HepG2 (cell line): ENCODE data around the gene IER5L. TPM values are rescaled to one million over a fixed set of nuclear protein-coding genes. Genes with fewer than 3 reads are reported as not detected.

Experiments used
- ATAC-seq: fragments of 200-7000 bp; cut with Tn5 transposase; 3 replicates; pipeline ENCODE4 v1.9.1; 2020; ENCODE audit warnings: mild to moderate bottlenecking, moderate library complexity
- BruUV-seq: library from RNA; stranded (reverse); fragments of 400-500 nt; replicated peaks from 2 replicates; lab custom pipeline; 2021; lab: Mats Ljungman, UMichigan
- CTCF ChIA-PET: fragments of 300-600 bp; formaldehyde crosslinking; extraction: SDS; loops from one replicate; lab custom pipeline; 2021; ENCODE audit warnings: low total read pairs, inconsistent platforms, low intra/inter-chr PET ratio; lab: Yijun Ruan, JAX
- POLR2A ChIA-PET: fragments of 350-600 bp; sonication (Branson Sonifier 250); formaldehyde crosslinking; loops from one replicate; lab custom pipeline; 2020; ENCODE audit warnings: antibody characterized with exemption, inconsistent platforms; lab: Yijun Ruan, JAX
- DNase-seq: peaks from one replicate; pipeline ENCODE4 v3.0.0-alpha.2; 2015; ENCODE audit warnings: low spot score
- FAIRE-seq: peaks from 3 replicates; lab custom pipeline; 2011; peaks lifted over from hg19 to GRCh38; lab: Jason Lieb, UNC
- H2AFZ ChIP-seq: one replicate; pipeline ENCODE4 v1.6.1; 2011; ENCODE audit warnings: low read length, inconsistent platforms
- H3K27ac ChIP-seq: fragments of 300-600 bp; 3 replicates; pipeline ENCODE4 v1.8.0; 2011; ENCODE audit warnings: mixed run types, mild to moderate bottlenecking, mixed read lengths, low read length, inconsistent platforms; ENCODE audit not compliant: insufficient read depth; ENCODE audit errors: extremely low read length
- H3K27me3 ChIP-seq, 2 experiments: fragments of 200-600 bp in 1 of 2; 2 replicates in 1 of 2; 3 replicates in 1 of 2; pipeline versions ENCODE4 v1.6.0 to v1.8.0; 2011; ENCODE audit warnings: low read length in 2 of 2, mild to moderate bottlenecking in 2 of 2, moderate library complexity in 2 of 2, inconsistent platforms in 1 of 2; ENCODE audit not compliant: insufficient read depth in 2 of 2, control insufficient read depth in 1 of 2
- H3K36me3 ChIP-seq, 2 experiments: fragments of 200-600 bp in 1 of 2; replicated peaks in 1 of 2; 2 replicates in 1 of 2; 3 replicates in 1 of 2; pipeline versions ENCODE4 v1.5.1 to v1.8.0; 2011; ENCODE audit warnings: low read length in 2 of 2, inconsistent platforms in 1 of 2; ENCODE audit not compliant: insufficient read depth in 2 of 2, control insufficient read depth in 1 of 2
- H3K4me1 ChIP-seq: 2 replicates; pipeline ENCODE4 v1.5.1; 2012; ENCODE audit warnings: low read length, inconsistent platforms; ENCODE audit not compliant: insufficient read depth
- H3K4me2 ChIP-seq: 2 replicates; pipeline ENCODE4 v1.6.0; 2011; ENCODE audit warnings: low read depth, low read length, inconsistent platforms
- H3K4me3 ChIP-seq, 3 experiments: fragments of 200-600 bp in 1 of 3; sonication (generic), shearing (Covaris generic) in 1 of 3; replicated peaks in 1 of 3; 2 replicates each; pipeline ENCODE4 v1.5.1; 2011 to 2016; ENCODE audit warnings: low read length in 3 of 3, inconsistent platforms in 2 of 3, low read depth in 2 of 3, mild to moderate bottlenecking in 2 of 3, control low read depth in 1 of 3, mixed read lengths in 1 of 3; ENCODE audit not compliant: insufficient read depth in 1 of 3
- H3K79me2 ChIP-seq: one replicate; pipeline ENCODE4 v1.6.1; 2011; ENCODE audit warnings: low read length, inconsistent platforms; ENCODE audit not compliant: insufficient read depth
- H3K9ac ChIP-seq: 2 replicates; pipeline ENCODE4 v1.6.0; 2011; ENCODE audit warnings: mild to moderate bottlenecking, low read depth, low read length, inconsistent platforms; ENCODE audit not compliant: insufficient read depth
- H3K9me3 ChIP-seq: 2 replicates; pipeline ENCODE4 v1.5.1; 2012; ENCODE audit warnings: mild to moderate bottlenecking, low read length
- H4K20me1 ChIP-seq: 2 replicates; pipeline ENCODE4 v1.6.0; 2011; ENCODE audit warnings: inconsistent platforms, mild to moderate bottlenecking, low read length, moderate library complexity; ENCODE audit not compliant: insufficient read depth
- CAMTA2 ChIP-seq: sonication (generic); formaldehyde crosslinking; IDR thresholded peaks from 2 replicates; pipeline ENCODE4 v1.4.0; 2020; ENCODE audit warnings: mild to moderate bottlenecking, missing genetic modification reagents, borderline replicate concordance
- TEAD2 ChIP-seq: sonication (generic); formaldehyde crosslinking; IDR thresholded peaks from 2 replicates; pipeline ENCODE4 v1.9.0; 2021; ENCODE audit warnings: missing genetic modification reagents
- ZNF234 ChIP-seq: sonication (generic); formaldehyde crosslinking; conservative IDR thresholded peaks from 2 replicates; pipeline ENCODE4 v1.5.1; 2020; ENCODE audit warnings: mild to moderate bottlenecking, missing genetic modification reagents
- WGBS: methylation state at CpG from one replicate; pipeline ENCODE4 v1.1.6; 2017; ENCODE audit warnings: low lambda C conversion rate; 5-methylcytosine and 5-hydroxymethylcytosine counted together
- in situ Hi-C: cut with HindIII; loops from 2 replicates; pipeline ENCODE4 v1.10.0; 2017; ENCODE audit warnings: low pct_unique_long_range_greater_than_20kb; ENCODE audit not compliant: extremely low pct_ligation_motif_present
- intact Hi-C: fragments of 100-400 bp; cut with micrococcal nuclease; formaldehyde crosslinking; loops from one replicate; pipeline ENCODE4 v1.10.0; 2022; ENCODE audit not compliant: unreplicated experiment
- polyA plus RNA-seq, 8 experiments: library from polyadenylated mRNA; depleted of rRNA in 3 of 8; stranded (reverse) in 7 of 8; unstranded in 1 of 8; fragments of >200 nt; fragmentation: Illumina TruSeq in 4 of 8; extraction: Trizol in 4 of 8; gene quantifications; 2 replicates each; pipeline versions ENCODE4 v1.2.1 to v1.2.3, GENCODE V29; 2011 to 2016; ENCODE audit warnings: low read depth in 4 of 8, missing spikeins in 1 of 8, mixed read lengths in 1 of 8; ENCODE audit not compliant: insufficient read depth in 1 of 8
- total RNA-seq, 5 experiments: library from RNA; depleted of rRNA; stranded (reverse); fragments of >200 nt; fragmentation: Illumina TruSeq; extraction: Trizol; gene quantifications; 2 replicates each; pipeline ENCODE4 v1.2.3, GENCODE V29; 2016; ENCODE audit warnings: low read depth in 1 of 5
- TF ChIP-seq, protein P1 (sequence below): sonication (generic); formaldehyde crosslinking; IDR thresholded peaks from 2 replicates; pipeline ENCODE4 v1.5.1; 2020; ENCODE audit warnings: missing genetic modification reagents, mild to moderate bottlenecking, borderline replicate concordance
- TF ChIP-seq, protein P2 (sequence below): sonication (generic); formaldehyde crosslinking; conservative IDR thresholded peaks from 2 replicates; pipeline ENCODE4 v1.8.1; 2023; ENCODE audit warnings: missing genetic modification reagents
- TF ChIP-seq, protein P3 (sequence below): sonication (generic); formaldehyde crosslinking; IDR thresholded peaks from 2 replicates; pipeline ENCODE4 v1.8.1; 2023; ENCODE audit warnings: mild to moderate bottlenecking, missing genetic modification reagents, borderline replicate concordance
- TF ChIP-seq, protein P4 (sequence below): fragments of 450-650 bp; IDR thresholded peaks from 2 replicates; pipeline ENCODE4 v1.6.1; 2016
- TF ChIP-seq, protein P5 (sequence below): sonication (generic); formaldehyde crosslinking; IDR thresholded peaks from 2 replicates; pipeline ENCODE4 v1.5.0; 2020; ENCODE audit warnings: mild to moderate bottlenecking, missing genetic modification reagents, borderline replicate concordance
- TF ChIP-seq, protein P6 (sequence below): sonication (generic); formaldehyde crosslinking; IDR thresholded peaks from 2 replicates; pipeline ENCODE4 v1.5.1; 2020; ENCODE audit warnings: mild to moderate bottlenecking, missing genetic modification reagents
- TF ChIP-seq, protein P7 (sequence below): sonication (generic); formaldehyde crosslinking; IDR thresholded peaks from 2 replicates; pipeline ENCODE4 v1.5.0; 2020; ENCODE audit warnings: missing genetic modification reagents

Gene IER5L
- total and polyA plus RNA-seq, 2 of the 13 experiments (the other 11 are each of a cell fraction or from before 2014, with no cell fraction given) = 1.8 to 3.3 TPM

DNA sequence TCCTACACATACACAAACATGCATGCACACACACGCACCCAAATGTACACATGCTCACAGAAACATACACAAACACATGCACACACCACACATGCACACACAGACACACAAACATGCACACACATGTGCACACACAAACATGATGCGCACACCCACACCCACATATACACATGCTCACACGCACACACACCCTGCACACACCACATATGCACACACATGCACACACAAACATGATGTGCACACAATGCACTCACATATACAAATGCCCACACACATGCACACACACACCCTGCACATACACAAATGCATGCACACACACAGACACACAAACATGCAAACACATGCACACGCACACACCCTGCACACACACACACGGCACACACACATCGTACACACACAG, 7.3 kb upstream of the IER5L start:
- H3K9me3 ChIP-seq = no peaks in the 10 kb centered on the region
- FAIRE-seq (peak; percentile 21), DNase-seq (no peak), ATAC-seq (no peak)
- no peaks in the 10 kb centered on the region for H3K79me2 ChIP-seq
- no peak overlapping the region for H3K4me2 ChIP-seq
- peaks cover 33% of the 10 kb centered on the region for H3K4me1 ChIP-seq
- BruUV-seq = no TSS peak
- no peak overlapping the region for H2AFZ ChIP-seq
- H4K20me1 ChIP-seq = no peaks in the 10 kb centered on the region
- H3K27ac ChIP-seq = no peak overlapping the region
- H3K36me3 ChIP-seq = no peaks in the 10 kb centered on the region
- 64% methylated on average over 6 of the region's 6 CpGs for WGBS
- no peak overlapping the region for H3K9ac ChIP-seq
- ChIA-PET CTCF (no interaction called here), POLR2A (no interaction called here)
- intact Hi-C loops = no loop called here
- H3K27me3 ChIP-seq = peaks cover 0 to 11% of the 10 kb centered on the region in 2 experiments; a peak in 2 of 5 replicates
- in situ Hi-C loops = no loop called here
- no peak overlapping the region for H3K4me3 ChIP-seq
- TF ChIP-seq, protein P1, sequence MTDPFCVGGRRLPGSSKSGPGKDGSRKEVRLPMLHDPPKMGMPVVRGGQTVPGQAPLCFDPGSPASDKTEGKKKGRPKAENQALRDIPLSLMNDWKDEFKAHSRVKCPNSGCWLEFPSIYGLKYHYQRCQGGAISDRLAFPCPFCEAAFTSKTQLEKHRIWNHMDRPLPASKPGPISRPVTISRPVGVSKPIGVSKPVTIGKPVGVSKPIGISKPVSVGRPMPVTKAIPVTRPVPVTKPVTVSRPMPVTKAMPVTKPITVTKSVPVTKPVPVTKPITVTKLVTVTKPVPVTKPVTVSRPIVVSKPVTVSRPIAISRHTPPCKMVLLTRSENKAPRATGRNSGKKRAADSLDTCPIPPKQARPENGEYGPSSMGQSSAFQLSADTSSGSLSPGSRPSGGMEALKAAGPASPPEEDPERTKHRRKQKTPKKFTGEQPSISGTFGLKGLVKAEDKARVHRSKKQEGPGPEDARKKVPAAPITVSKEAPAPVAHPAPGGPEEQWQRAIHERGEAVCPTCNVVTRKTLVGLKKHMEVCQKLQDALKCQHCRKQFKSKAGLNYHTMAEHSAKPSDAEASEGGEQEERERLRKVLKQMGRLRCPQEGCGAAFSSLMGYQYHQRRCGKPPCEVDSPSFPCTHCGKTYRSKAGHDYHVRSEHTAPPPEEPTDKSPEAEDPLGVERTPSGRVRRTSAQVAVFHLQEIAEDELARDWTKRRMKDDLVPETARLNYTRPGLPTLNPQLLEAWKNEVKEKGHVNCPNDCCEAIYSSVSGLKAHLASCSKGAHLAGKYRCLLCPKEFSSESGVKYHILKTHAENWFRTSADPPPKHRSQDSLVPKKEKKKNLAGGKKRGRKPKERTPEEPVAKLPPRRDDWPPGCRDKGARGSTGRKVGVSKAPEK (CRISPR knock-in tag) = no peak
- TF ChIP-seq, protein P2, sequence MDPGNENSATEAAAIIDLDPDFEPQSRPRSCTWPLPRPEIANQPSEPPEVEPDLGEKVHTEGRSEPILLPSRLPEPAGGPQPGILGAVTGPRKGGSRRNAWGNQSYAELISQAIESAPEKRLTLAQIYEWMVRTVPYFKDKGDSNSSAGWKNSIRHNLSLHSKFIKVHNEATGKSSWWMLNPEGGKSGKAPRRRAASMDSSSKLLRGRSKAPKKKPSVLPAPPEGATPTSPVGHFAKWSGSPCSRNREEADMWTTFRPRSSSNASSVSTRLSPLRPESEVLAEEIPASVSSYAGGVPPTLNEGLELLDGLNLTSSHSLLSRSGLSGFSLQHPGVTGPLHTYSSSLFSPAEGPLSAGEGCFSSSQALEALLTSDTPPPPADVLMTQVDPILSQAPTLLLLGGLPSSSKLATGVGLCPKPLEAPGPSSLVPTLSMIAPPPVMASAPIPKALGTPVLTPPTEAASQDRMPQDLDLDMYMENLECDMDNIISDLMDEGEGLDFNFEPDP (CRISPR knock-in tag) = no peak
- TF ChIP-seq, protein P3, sequence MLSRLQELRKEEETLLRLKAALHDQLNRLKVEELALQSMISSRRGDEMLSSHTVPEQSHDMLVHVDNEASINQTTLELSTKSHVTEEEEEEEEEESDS (CRISPR knock-in tag) = no peak
- TF ChIP-seq, protein P4, sequence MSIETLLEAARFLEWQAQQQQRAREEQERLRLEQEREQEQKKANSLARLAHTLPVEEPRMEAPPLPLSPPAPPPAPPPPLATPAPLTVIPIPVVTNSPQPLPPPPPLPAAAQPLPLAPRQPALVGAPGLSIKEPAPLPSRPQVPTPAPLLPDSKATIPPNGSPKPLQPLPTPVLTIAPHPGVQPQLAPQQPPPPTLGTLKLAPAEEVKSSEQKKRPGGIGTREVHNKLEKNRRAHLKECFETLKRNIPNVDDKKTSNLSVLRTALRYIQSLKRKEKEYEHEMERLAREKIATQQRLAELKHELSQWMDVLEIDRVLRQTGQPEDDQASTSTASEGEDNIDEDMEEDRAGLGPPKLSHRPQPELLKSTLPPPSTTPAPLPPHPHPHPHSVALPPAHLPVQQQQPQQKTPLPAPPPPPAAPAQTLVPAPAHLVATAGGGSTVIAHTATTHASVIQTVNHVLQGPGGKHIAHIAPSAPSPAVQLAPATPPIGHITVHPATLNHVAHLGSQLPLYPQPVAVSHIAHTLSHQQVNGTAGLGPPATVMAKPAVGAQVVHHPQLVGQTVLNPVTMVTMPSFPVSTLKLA = peak; percentile 93
- TF ChIP-seq, protein P5, sequence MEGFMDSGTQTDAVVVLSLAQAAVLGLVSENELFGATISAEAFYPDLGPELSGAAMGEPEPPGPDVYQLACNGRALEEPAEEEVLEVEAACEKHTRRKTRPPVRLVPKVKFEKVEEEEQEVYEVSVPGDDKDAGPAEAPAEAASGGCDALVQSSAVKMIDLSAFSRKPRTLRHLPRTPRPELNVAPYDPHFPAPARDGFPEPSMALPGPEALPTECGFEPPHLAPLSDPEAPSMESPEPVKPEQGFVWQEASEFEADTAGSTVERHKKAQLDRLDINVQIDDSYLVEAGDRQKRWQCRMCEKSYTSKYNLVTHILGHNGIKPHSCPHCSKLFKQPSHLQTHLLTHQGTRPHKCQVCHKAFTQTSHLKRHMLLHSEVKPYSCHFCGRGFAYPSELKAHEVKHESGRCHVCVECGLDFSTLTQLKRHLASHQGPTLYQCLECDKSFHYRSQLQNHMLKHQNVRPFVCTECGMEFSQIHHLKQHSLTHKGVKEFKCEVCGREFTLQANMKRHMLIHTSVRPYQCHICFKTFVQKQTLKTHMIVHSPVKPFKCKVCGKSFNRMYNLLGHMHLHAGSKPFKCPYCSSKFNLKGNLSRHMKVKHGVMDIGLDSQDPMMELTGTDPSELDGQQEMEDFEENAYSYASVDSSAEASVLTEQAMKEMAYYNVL (CRISPR knock-in tag) = no peak
- TF ChIP-seq ZNF234 (CRISPR knock-in tag) (no peak), CAMTA2 (CRISPR knock-in tag) (no peak), TEAD2 (CRISPR knock-in tag) (no peak)
- TF ChIP-seq, protein P6, sequence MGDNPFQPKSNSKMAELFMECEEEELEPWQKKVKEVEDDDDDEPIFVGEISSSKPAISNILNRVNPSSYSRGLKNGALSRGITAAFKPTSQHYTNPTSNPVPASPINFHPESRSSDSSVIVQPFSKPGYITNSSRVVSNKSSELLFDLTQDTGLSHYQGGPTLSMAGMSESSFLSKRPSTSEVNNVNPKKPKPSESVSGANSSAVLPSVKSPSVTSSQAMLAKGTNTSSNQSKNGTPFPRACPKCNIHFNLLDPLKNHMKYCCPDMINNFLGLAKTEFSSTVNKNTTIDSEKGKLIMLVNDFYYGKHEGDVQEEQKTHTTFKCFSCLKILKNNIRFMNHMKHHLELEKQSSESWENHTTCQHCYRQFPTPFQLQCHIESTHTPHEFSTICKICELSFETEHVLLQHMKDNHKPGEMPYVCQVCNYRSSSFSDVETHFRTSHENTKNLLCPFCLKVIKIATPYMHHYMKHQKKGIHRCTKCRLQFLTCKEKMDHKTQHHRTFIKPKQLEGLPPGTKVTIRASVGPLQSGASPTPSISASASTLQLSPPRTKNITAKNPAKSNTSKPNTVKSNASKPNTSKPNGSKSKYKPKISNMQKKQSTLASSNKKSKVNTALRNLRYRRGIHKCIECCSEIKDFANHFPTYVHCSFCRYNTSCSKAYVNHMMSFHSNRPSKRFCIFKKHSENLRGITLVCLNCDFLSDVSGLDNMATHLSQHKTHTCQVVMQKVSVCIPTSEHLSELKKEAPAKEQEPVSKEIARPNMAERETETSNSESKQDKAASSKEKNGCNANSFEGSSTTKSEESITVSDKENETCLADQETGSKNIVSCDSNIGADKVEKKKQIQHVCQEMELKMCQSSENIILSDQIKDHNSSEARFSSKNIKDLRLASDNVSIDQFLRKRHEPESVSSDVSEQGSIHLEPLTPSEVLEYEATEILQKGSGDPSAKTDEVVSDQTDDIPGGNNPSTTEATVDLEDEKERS (CRISPR knock-in tag) = no peak
- TF ChIP-seq, protein P7, sequence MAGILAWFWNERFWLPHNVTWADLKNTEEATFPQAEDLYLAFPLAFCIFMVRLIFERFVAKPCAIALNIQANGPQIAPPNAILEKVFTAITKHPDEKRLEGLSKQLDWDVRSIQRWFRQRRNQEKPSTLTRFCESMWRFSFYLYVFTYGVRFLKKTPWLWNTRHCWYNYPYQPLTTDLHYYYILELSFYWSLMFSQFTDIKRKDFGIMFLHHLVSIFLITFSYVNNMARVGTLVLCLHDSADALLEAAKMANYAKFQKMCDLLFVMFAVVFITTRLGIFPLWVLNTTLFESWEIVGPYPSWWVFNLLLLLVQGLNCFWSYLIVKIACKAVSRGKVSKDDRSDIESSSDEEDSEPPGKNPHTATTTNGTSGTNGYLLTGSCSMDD (CRISPR knock-in tag) = no peak
